ENCODE results near the gene CTIF.
"Not testable (repeated sequence)": the region's sequence is repeated elsewhere in the genome, so short reads cannot be mapped to it uniquely, and the experiment has no call there.

Gene CTIF

GRCh38 chr18:48643262-48643661 is 104.4 kb downstream of the CTIF start:
- no CpG with 5 or more reads among the region's 1 CpG for WGBS (ENCODE audit: insufficient coverage, insufficient read length)
- Histone ChIP-seq H3K27me3 (ENCODE audit: control insufficient read depth, insufficient read depth, low read length) (no peaks in the 10 kb centered on the region), H3K4me3 (ENCODE audit: low read length) (no peak overlapping the region), H3K36me3 (ENCODE audit: control insufficient read depth, insufficient read depth, low read length) (no peaks in the 10 kb centered on the region), H3K27ac (ENCODE audit: low read length) (no peak overlapping the region), H3K9me3 (ENCODE audit: control insufficient read depth, insufficient read depth, low read length) (no peaks in the 10 kb centered on the region), H3K4me1 (ENCODE audit: control insufficient read depth, insufficient read depth, low read length) (0 out of 2 replicates have a peak, but pooled peaks cover 1% of the 10 kb centered on the region)
- no peak for DNase-seq (ENCODE audit: low read depth, low spot score)

DNA sequence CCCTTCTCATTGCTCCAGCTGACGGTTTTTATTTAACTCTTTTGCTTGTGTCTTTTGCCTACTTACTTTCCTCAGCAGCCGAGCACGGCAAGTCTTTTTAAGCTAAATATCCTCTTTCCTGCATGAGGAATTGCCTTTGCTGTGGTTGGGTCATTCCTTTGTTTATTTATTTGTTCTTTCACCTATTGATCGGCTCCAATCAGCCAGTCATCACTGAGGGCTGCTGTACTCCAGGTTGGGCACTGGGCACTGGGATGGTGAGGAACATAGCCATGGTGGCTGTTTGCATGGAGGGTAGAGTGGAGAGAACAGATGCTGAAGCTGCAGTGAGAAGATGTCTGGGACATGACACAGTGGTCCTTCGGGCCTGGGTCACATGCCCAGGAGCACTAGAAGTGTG is 105.2 kb downstream of the CTIF start:
- H3K27me3 ChIP-seq (ENCODE audit: control insufficient read depth, insufficient read depth, low read length), result no peaks in the 10 kb centered on the region
- no peak overlapping the region for H3K27ac ChIP-seq (ENCODE audit: low read length)
- H3K9me3 ChIP-seq (ENCODE audit: control insufficient read depth, insufficient read depth, low read length), result no peaks in the 10 kb centered on the region
- no peak for DNase-seq (ENCODE audit: low read depth, low spot score)
- no CpG with 5 or more reads among the region's 5 CpGs for WGBS (ENCODE audit: insufficient coverage, insufficient read length)
- H3K36me3 ChIP-seq (ENCODE audit: control insufficient read depth, insufficient read depth, low read length), result no peaks in the 10 kb centered on the region
- peaks cover 1% of the 10 kb centered on the region; the same call in 1 of the 2 replicates for H3K4me1 ChIP-seq (ENCODE audit: control insufficient read depth, insufficient read depth, low read length)
- no peak overlapping the region for H3K4me3 ChIP-seq (ENCODE audit: low read length)

- no peaks in the 10 kb centered on the region for H3K36me3 ChIP-seq (ENCODE audit: control insufficient read depth, insufficient read depth, low read length)
- no CpG with 5 or more reads among the region's 10 CpGs for WGBS (ENCODE audit: insufficient coverage, insufficient read length)
- H3K27me3 ChIP-seq (ENCODE audit: control insufficient read depth, insufficient read depth, low read length), result no peaks in the 10 kb centered on the region
- no peak overlapping the region for H3K27ac ChIP-seq (ENCODE audit: low read length)
- H3K4me1 ChIP-seq (ENCODE audit: control insufficient read depth, insufficient read depth, low read length), result peaks cover 3% of the 10 kb centered on the region; the same call in 1 of the 2 replicates
- DNase-seq (ENCODE audit: low read depth, low spot score), result no peak
- no peak overlapping the region for H3K4me3 ChIP-seq (ENCODE audit: low read length)
- no peaks in the 10 kb centered on the region for H3K9me3 ChIP-seq (ENCODE audit: control insufficient read depth, insufficient read depth, low read length)
Observed at GRCh38 chr18:48645427-48646002, 106.7 kb downstream of the CTIF start.

DNA sequence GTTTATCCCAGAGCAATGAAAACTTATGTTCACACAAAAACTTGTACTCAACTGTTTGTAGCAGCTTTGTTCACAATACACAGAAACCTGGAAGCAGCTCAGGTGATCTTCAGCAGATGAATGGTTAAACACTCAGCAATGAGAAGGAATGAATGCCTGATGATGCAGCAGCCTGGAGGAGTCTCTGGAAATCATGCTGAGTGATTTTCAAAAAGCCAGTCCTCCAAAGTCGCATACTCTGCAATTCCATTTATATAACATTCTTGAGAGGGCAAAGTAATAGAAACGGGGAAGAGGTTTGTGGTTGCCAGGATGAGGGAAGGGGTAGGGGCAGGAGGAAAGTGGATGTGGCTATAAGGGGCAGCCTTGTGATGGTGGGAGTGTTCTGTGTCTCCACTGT is 108.1 kb downstream of the CTIF start:
- H3K9me3 ChIP-seq (ENCODE audit: control insufficient read depth, insufficient read depth, low read length), result no peaks in the 10 kb centered on the region
- no CpG with 5 or more reads among the region's 2 CpGs for WGBS (ENCODE audit: insufficient coverage, insufficient read length)
- no peaks in the 10 kb centered on the region for H3K36me3 ChIP-seq (ENCODE audit: control insufficient read depth, insufficient read depth, low read length)
- DNase-seq (ENCODE audit: low read depth, low spot score), result no peak
- H3K27me3 ChIP-seq (ENCODE audit: control insufficient read depth, insufficient read depth, low read length), result no peaks in the 10 kb centered on the region
- peaks cover 3% of the 10 kb centered on the region; the same call in 1 of the 2 replicates for H3K4me1 ChIP-seq (ENCODE audit: control insufficient read depth, insufficient read depth, low read length)
- H3K27ac ChIP-seq (ENCODE audit: low read length), result no peak overlapping the region
- no peak overlapping the region for H3K4me3 ChIP-seq (ENCODE audit: low read length)

DNA sequence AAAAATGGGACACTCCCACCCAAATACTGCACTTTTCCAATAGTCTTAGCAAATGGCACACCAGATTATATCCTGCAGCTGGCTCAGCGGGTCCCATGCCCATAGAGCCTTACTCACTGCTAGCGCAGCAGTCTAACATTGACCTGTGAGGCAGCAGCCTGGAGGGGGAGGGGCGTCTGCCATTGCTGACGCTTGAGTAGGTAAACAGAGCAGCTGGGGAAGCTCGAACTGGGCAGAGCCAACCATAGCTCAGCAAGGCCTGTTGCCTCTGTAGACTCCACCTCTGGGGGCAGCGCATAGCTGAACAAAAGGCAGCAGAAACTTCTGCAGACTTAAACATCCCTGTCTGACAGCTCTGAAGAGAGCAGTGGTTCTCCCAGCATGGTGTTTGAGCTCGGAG is 110.4 kb downstream of the CTIF start:
- H3K27ac ChIP-seq (ENCODE audit: low read length), result no peak overlapping the region
- H3K27me3 ChIP-seq (ENCODE audit: control insufficient read depth, insufficient read depth, low read length), result no peaks in the 10 kb centered on the region
- H3K36me3 ChIP-seq (ENCODE audit: control insufficient read depth, insufficient read depth, low read length), result no peaks in the 10 kb centered on the region
- no peaks in the 10 kb centered on the region for H3K9me3 ChIP-seq (ENCODE audit: control insufficient read depth, insufficient read depth, low read length)
- DNase-seq (ENCODE audit: low read depth, low spot score), result no peak
- H3K4me1 ChIP-seq (ENCODE audit: control insufficient read depth, insufficient read depth, low read length), result peaks cover 3% of the 10 kb centered on the region; the same call in 1 of the 2 replicates
- no peak overlapping the region for H3K4me3 ChIP-seq (ENCODE audit: low read length)
- WGBS (ENCODE audit: insufficient coverage, insufficient read length), result no CpG with 5 or more reads among the region's 7 CpGs

DNA sequence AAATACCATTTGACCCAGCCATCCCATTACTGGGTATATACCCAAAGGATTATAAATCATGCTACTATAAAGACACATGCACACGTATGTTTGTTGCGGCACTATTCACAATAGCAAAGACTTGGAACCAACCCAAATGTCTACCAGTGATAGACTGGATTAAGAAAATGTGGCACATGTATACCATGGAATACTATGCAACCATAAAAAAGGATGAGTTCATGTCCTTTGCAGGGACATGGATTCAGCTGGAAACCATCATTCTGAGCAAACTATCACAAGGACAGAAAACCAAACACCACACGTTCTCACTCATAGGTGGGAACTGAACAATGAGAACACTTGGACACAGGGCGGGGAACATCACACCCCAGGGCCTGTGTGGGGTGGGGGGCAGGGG is 115.8 kb downstream of the CTIF start:
- not testable (repeated sequence) for H3K27me3 ChIP-seq (ENCODE audit: control insufficient read depth, insufficient read depth, low read length); H3K36me3 ChIP-seq (ENCODE audit: control insufficient read depth, insufficient read depth, low read length); DNase-seq (ENCODE audit: low read depth, low spot score); H3K4me3 ChIP-seq (ENCODE audit: low read length); H3K9me3 ChIP-seq (ENCODE audit: control insufficient read depth, insufficient read depth, low read length); H3K4me1 ChIP-seq (ENCODE audit: control insufficient read depth, insufficient read depth, low read length); H3K27ac ChIP-seq (ENCODE audit: low read length)
- WGBS (ENCODE audit: insufficient coverage, insufficient read length), result no CpG with 5 or more reads among the region's 4 CpGs

GRCh38 chr18:48655508-48655907 is 116.7 kb downstream of the CTIF start:
- H3K4me3 ChIP-seq (ENCODE audit: low read length), result no peak overlapping the region
- H3K27me3 ChIP-seq (ENCODE audit: control insufficient read depth, insufficient read depth, low read length), result no peaks in the 10 kb centered on the region
- WGBS (ENCODE audit: insufficient coverage, insufficient read length), result no CpG with 5 or more reads among the region's 2 CpGs

GRCh38 chr18:48656176-48656575 is 117.3 kb downstream of the CTIF start:
- no peaks in the 10 kb centered on the region for H3K27me3 ChIP-seq (ENCODE audit: control insufficient read depth, insufficient read depth, low read length)
- H3K4me1 ChIP-seq (ENCODE audit: control insufficient read depth, insufficient read depth, low read length), result no peaks in the 10 kb centered on the region
- H3K9me3 ChIP-seq (ENCODE audit: control insufficient read depth, insufficient read depth, low read length), result no peaks in the 10 kb centered on the region
- H3K4me3 ChIP-seq (ENCODE audit: low read length), result no peak overlapping the region
- no peak overlapping the region for H3K27ac ChIP-seq (ENCODE audit: low read length)
- no peaks in the 10 kb centered on the region for H3K36me3 ChIP-seq (ENCODE audit: control insufficient read depth, insufficient read depth, low read length)
- WGBS (ENCODE audit: insufficient coverage, insufficient read length), result no CpG with 5 or more reads among the region's 2 CpGs
- no peak for DNase-seq (ENCODE audit: low read depth, low spot score)

More at GRCh38 chr18:48655508-48655907, 116.7 kb downstream of the CTIF start:
- no peaks in the 10 kb centered on the region for H3K4me1 ChIP-seq (ENCODE audit: control insufficient read depth, insufficient read depth, low read length)
- no peaks in the 10 kb centered on the region for H3K9me3 ChIP-seq (ENCODE audit: control insufficient read depth, insufficient read depth, low read length)
- no peaks in the 10 kb centered on the region for H3K36me3 ChIP-seq (ENCODE audit: control insufficient read depth, insufficient read depth, low read length)
- H3K27ac ChIP-seq (ENCODE audit: low read length), result no peak overlapping the region
- no peak for DNase-seq (ENCODE audit: low read depth, low spot score)

GRCh38 chr18:48656582-48656981 is 117.8 kb downstream of the CTIF start:
- H3K36me3 ChIP-seq (ENCODE audit: control insufficient read depth, insufficient read depth, low read length), result no peaks in the 10 kb centered on the region
- no peaks in the 10 kb centered on the region for H3K27me3 ChIP-seq (ENCODE audit: control insufficient read depth, insufficient read depth, low read length)
- H3K9me3 ChIP-seq (ENCODE audit: control insufficient read depth, insufficient read depth, low read length), result no peaks in the 10 kb centered on the region
- no peak for DNase-seq (ENCODE audit: low read depth, low spot score)
- H3K4me3 ChIP-seq (ENCODE audit: low read length), result no peak overlapping the region
- no peaks in the 10 kb centered on the region for H3K4me1 ChIP-seq (ENCODE audit: control insufficient read depth, insufficient read depth, low read length)
- no peak overlapping the region for H3K27ac ChIP-seq (ENCODE audit: low read length)
- no CpG with 5 or more reads among the region's 3 CpGs for WGBS (ENCODE audit: insufficient coverage, insufficient read length)

DNA sequence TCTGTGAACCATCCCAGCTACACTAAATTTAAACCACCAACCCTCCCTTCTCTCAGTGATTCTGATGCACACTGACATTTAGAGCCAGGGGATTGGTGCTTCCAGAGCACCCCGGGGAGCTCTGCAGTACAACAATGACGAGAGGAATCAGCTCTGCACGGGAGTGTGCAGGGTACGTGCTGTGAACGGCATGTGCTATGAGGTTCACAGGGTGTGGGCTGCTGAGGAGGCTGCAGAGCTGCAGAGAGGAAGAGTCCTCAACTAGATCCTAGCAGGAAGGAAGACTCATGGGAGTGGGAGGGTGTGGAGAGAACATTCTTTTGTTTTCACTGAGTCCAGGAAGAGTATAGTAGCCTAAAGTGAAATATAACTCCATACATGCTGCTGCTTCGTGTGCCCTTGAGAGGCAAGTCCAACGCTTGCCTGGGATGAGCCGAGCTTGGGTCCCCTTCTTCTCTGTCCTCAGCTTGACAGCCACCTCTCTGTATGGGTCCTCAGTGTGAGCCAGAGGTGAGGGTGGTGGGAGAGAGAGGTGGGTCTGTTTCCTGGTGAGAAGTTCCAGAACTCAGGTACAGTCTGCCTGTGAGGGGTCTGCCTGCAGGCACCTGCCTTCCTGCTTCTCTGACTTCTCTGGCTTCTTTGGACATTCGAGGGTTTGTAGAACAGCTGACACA is 118.8 kb downstream of the CTIF start:
- no peak overlapping the region for H3K4me3 ChIP-seq (ENCODE audit: low read length)
- no peak overlapping the region for H3K27ac ChIP-seq (ENCODE audit: low read length)
- H3K36me3 ChIP-seq (ENCODE audit: control insufficient read depth, insufficient read depth, low read length), result no peaks in the 10 kb centered on the region
- no peaks in the 10 kb centered on the region for H3K9me3 ChIP-seq (ENCODE audit: control insufficient read depth, insufficient read depth, low read length)
- no peaks in the 10 kb centered on the region for H3K27me3 ChIP-seq (ENCODE audit: control insufficient read depth, insufficient read depth, low read length)
- 0 out of 2 replicates have a peak, but pooled peaks cover 2% of the 10 kb centered on the region for H3K4me1 ChIP-seq (ENCODE audit: control insufficient read depth, insufficient read depth, low read length)
- WGBS (ENCODE audit: insufficient coverage, insufficient read length), result no CpG with 5 or more reads among the region's 9 CpGs
- no peak for DNase-seq (ENCODE audit: low read depth, low spot score)

DNA sequence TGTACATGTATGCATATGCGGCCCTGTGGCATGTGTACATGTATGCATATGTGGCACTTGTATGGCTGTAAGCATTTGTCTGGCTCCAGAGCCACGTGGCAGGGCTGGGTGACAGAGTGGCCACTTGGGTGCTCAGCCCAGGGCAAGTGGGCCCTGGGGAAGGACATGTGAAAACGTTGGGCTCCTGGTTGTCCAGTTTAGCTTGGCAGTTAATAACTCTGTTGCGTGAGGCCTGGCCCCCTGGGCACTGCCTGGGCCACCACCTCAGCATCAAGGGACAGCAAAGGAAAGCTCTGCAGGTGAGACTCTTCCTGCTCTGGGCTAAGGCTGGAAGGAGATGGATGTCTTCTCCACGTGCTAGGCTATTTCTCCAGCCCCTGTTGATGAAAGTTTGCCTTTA is 119.9 kb downstream of the CTIF start:
- Histone ChIP-seq H3K27me3 (ENCODE audit: control insufficient read depth, insufficient read depth, low read length) (no peaks in the 10 kb centered on the region), H3K27ac (ENCODE audit: low read length) (no peak overlapping the region), H3K9me3 (ENCODE audit: control insufficient read depth, insufficient read depth, low read length) (no peaks in the 10 kb centered on the region), H3K36me3 (ENCODE audit: control insufficient read depth, insufficient read depth, low read length) (no peaks in the 10 kb centered on the region), H3K4me1 (ENCODE audit: control insufficient read depth, insufficient read depth, low read length) (0 out of 2 replicates have a peak, but pooled peaks cover 2% of the 10 kb centered on the region), H3K4me3 (ENCODE audit: low read length) (no peak overlapping the region)
- WGBS (ENCODE audit: insufficient coverage, insufficient read length), result no CpG with 5 or more reads among the region's 5 CpGs
- DNase-seq (ENCODE audit: low read depth, low spot score), result no peak

Data from iPS DF 6.9 (cell line).